Endothelial cell of umbilical vein (primary cell): ENCODE measurements around the gene FOXP1. TPM values are rescaled to one million over a fixed set of nuclear protein-coding genes. Genes with fewer than 3 reads are reported as not detected.

Source experiments
- BruUV-seq: library from RNA; stranded (reverse); fragments of 400-500 nt; replicated peaks from 2 replicates; lab custom pipeline; 2021; lab: Mats Ljungman, UMichigan
- CTCF ChIA-PET: fragments of 300-600, 350-600 bp; sonication (Branson Sonifier 250); formaldehyde crosslinking; loops from one replicate; lab custom pipeline; 2021; ENCODE audit warnings: antibody characterized with exemption, inconsistent platforms; lab: Charles Lee
- POLR2A ChIA-PET: fragments of 300-600, 350-600 bp; sonication (Branson Sonifier 250); formaldehyde crosslinking; loops from one replicate; lab custom pipeline; 2021; ENCODE audit warnings: antibody characterized with exemption, inconsistent platforms; lab: Charles Lee
- DNase-seq: peaks from one replicate; pipeline ENCODE4 v3.0.0-alpha.2; 2011; ENCODE audit warnings: low read depth, low spot score
- FAIRE-seq: peaks from 2 replicates; lab custom pipeline; 2011; peaks lifted over from hg19 to GRCh38; lab: Jason Lieb, UNC
- H2AFZ ChIP-seq: 2 replicates; pipeline ENCODE4 v1.6.0; 2012; ENCODE audit warnings: low read depth, low read length, control low read depth, inconsistent platforms
- H3K27ac ChIP-seq: 2 replicates; pipeline ENCODE4 v1.5.1; 2011; ENCODE audit warnings: low read depth, mild to moderate bottlenecking, control low read depth, low read length, moderate library complexity; ENCODE audit not compliant: insufficient read depth
- H3K27me3 ChIP-seq, 2 experiments: 2 replicates each; pipeline versions ENCODE4 v1.6.0 to v1.6.1; 2011; ENCODE audit warnings: low read length in 2 of 2, mixed read lengths in 1 of 2; ENCODE audit not compliant: control insufficient read depth in 2 of 2, insufficient read depth in 2 of 2
- H3K36me3 ChIP-seq, 2 experiments: 2 replicates in 1 of 2; 3 replicates in 1 of 2; pipeline ENCODE4 v1.5.1; 2011; ENCODE audit warnings: low read length in 2 of 2, mild to moderate bottlenecking in 1 of 2, moderate library complexity in 1 of 2; ENCODE audit not compliant: control insufficient read depth in 2 of 2, insufficient read depth in 2 of 2; ENCODE audit errors: extremely low read depth in 1 of 2
- H3K4me1 ChIP-seq: 3 replicates; pipeline ENCODE4 v1.5.1; 2011; ENCODE audit warnings: mild to moderate bottlenecking, low read length; ENCODE audit not compliant: control insufficient read depth, insufficient read depth; ENCODE audit errors: extremely low read depth
- H3K4me2 ChIP-seq: 2 replicates; pipeline ENCODE4 v1.6.1; 2011; ENCODE audit warnings: low read length, control low read depth, mixed read lengths; ENCODE audit not compliant: insufficient read depth
- H3K4me3 ChIP-seq, 3 experiments: fragments of 200-600 bp in 1 of 3; sonication (generic), shearing (Covaris generic) in 1 of 3; replicated peaks in 1 of 3; 2 replicates each; pipeline ENCODE4 v1.5.1; 2011 to 2016; ENCODE audit warnings: control low read depth in 3 of 3, low read length in 3 of 3, mild to moderate bottlenecking in 2 of 3, inconsistent platforms in 1 of 3, low read depth in 1 of 3, moderate library complexity in 1 of 3; ENCODE audit not compliant: insufficient read depth in 1 of 3
- H3K79me2 ChIP-seq: 2 replicates; pipeline ENCODE4 v1.6.0; 2012; ENCODE audit warnings: low read length, inconsistent platforms; ENCODE audit not compliant: control insufficient read depth, insufficient read depth
- H3K9ac ChIP-seq: replicated peaks from 2 replicates; pipeline ENCODE3; 2011; ENCODE audit warnings: low read length, control low read depth; ENCODE audit not compliant: insufficient read depth; ENCODE audit errors: extremely low read depth
- H3K9me1 ChIP-seq: replicated peaks from 3 replicates; pipeline ENCODE4 v1.6.0; 2011; ENCODE audit warnings: mild to moderate bottlenecking, low read length; ENCODE audit not compliant: control insufficient read depth, insufficient read depth; ENCODE audit errors: extremely low read depth
- H3K9me3 ChIP-seq: replicated peaks from 2 replicates; pipeline ENCODE4 v1.5.1; 2012; ENCODE audit warnings: low read length, inconsistent platforms; ENCODE audit not compliant: control insufficient read depth, insufficient read depth
- H4K20me1 ChIP-seq: replicated peaks from 2 replicates; pipeline ENCODE3; 2011; ENCODE audit warnings: mild to moderate bottlenecking, low read length; ENCODE audit not compliant: control insufficient read depth, insufficient read depth; ENCODE audit errors: extremely low read depth
- CTCF ChIP-seq, 2 donors: IDR thresholded peaks; 1 replicate in 1 of 2; 2 replicates in 1 of 2; pipeline ENCODE4 v1.5.1; 2011; ENCODE audit warnings: low read length in 2 of 2, mild to moderate bottlenecking in 2 of 2, moderate library complexity in 2 of 2, control low read depth in 1 of 2, inconsistent platforms in 1 of 2, low read depth in 1 of 2; ENCODE audit not compliant: insufficient read depth in 1 of 2; ENCODE audit errors: extremely low read depth in 1 of 2
- EZH2 ChIP-seq: IDR thresholded peaks from 2 replicates; pipeline ENCODE4 v1.6.1; 2012; ENCODE audit warnings: borderline replicate concordance, low read depth, mild to moderate bottlenecking, moderate library complexity, low read length, inconsistent platforms; ENCODE audit not compliant: severe bottlenecking
- FOS ChIP-seq: IDR thresholded peaks from 2 replicates; pipeline ENCODE4 v1.6.1; 2011; ENCODE audit warnings: mild to moderate bottlenecking, low read length, moderate library complexity, borderline replicate concordance; ENCODE audit not compliant: insufficient read depth
- GATA2 ChIP-seq: IDR thresholded peaks from 2 replicates; pipeline ENCODE4 v1.7.0; 2011; ENCODE audit warnings: low read depth, mild to moderate bottlenecking, moderate library complexity, mixed read lengths, low read length; ENCODE audit not compliant: insufficient read length, insufficient read depth
- JUN ChIP-seq: IDR thresholded peaks from 2 replicates; pipeline ENCODE4 v1.6.1; 2011; ENCODE audit warnings: borderline replicate concordance, low read depth; ENCODE audit not compliant: insufficient read length, insufficient read depth
- MAX ChIP-seq: IDR thresholded peaks from 2 replicates; pipeline ENCODE4 v1.6.1; 2011; ENCODE audit not compliant: insufficient read depth, insufficient read length
- MYC ChIP-seq: IDR thresholded peaks from one replicate; pipeline ENCODE4 v1.6.1; 2011; ENCODE audit warnings: mild to moderate bottlenecking, low read depth, low read length
- POLR2A ChIP-seq: IDR thresholded peaks from 2 replicates; pipeline ENCODE4 v1.6.1; 2012; ENCODE audit warnings: low read depth, mild to moderate bottlenecking, control low read depth, low read length
- POLR2AphosphoS5 ChIP-seq: IDR thresholded peaks from 2 replicates; pipeline ENCODE4 v1.6.1; 2012; ENCODE audit warnings: low read depth, mild to moderate bottlenecking, control low read depth, low read length, moderate library complexity; ENCODE audit not compliant: insufficient read depth
- dilution Hi-C: fragments of 300-500 bp; cut with MboI; formaldehyde crosslinking; loops from one replicate; pipeline ENCODE4 v1.15.0; 2019; ENCODE audit warnings: low sequenced_read_pairs; ENCODE audit not compliant: extremely low pct_ligation_motif_present
- intact Hi-C: fragments of 100-400 bp; cut with micrococcal nuclease; formaldehyde crosslinking; loops from one replicate; pipeline ENCODE4 v1.10.0; 2022
- polyA plus RNA-seq, 4 experiments: library from polyadenylated mRNA; depleted of rRNA in 3 of 4; stranded (reverse) in 3 of 4; unstranded in 1 of 4; fragments of >200 nt; gene quantifications; 2 replicates each; pipeline versions ENCODE4 v1.2.1 to v1.2.3, GENCODE V29; 2011 to 2012; ENCODE audit warnings: missing spikeins in 1 of 4
- total RNA-seq: library from RNA; stranded (reverse); gene quantifications from 2 replicates; pipeline ENCODE4 v1.2.3, GENCODE V29; 2021

Gene FOXP1
- total and polyA plus RNA-seq, 2 donors (not counting 3 experiments of a cell fraction or from before 2014, with no cell fraction given) = 41.0 to 107 TPM

- Histone ChIP-seq H3K27me3 (no peaks in the 10 kb centered on the region), H3K79me2 (no peaks in the 10 kb centered on the region), H3K9ac (no peak overlapping the region), H3K4me3 (no peak overlapping the region), H3K27ac (no peak overlapping the region), H3K9me3 (no peaks in the 10 kb centered on the region), H3K9me1 (no peaks in the 10 kb centered on the region), H3K4me1 (no peaks in the 10 kb centered on the region), H3K36me3 (no peaks in the 10 kb centered on the region), H4K20me1 (no peaks in the 10 kb centered on the region), H3K4me2 (no peak overlapping the region), H2AFZ (no peak overlapping the region)
- ChIA-PET CTCF (no interaction called here), POLR2A (no interaction called here)
- FAIRE-seq (no peak), DNase-seq (no peak)
- dilution Hi-C loops (no loop called here), intact Hi-C loops (no loop called here)
- BruUV-seq = no TSS peak
- TF ChIP-seq GATA2 (no peak), MAX (no peak), CTCF (IDR thresholded peaks at IDR 0.05; ENCODE audit: extremely low read depth in 1 of 2, insufficient read depth in 1 of 2, low read depth in 1 of 2, low read length in 2 of 2) (no peak), EZH2 (no peak), FOS (no peak), JUN (no peak), POLR2A (no peak), MYC (no peak), POLR2AphosphoS5 (no peak)
Observed at GRCh38 chr3:71566776-71567175, 16.8 kb downstream of the FOXP1 start.
